GM23338 (cell line): ENCODE measurements around the gene AFTPH. TPM values are rescaled to one million over a fixed set of nuclear protein-coding genes. Genes with fewer than 3 reads are reported as not detected.

Experiments used
- ATAC-seq: fragments of 200-7000 bp; cut with Tn5 transposase; 3 replicates; pipeline ENCODE4 v1.9.1; 2020
- DNase-seq: peaks from one replicate; pipeline ENCODE4 v3.0.0-alpha.2; 2015; ENCODE audit warnings: low spot score
- H2AFZ ChIP-seq: fragments of 200-600 bp; sonication (generic); 2 replicates; pipeline ENCODE4 v1.8.0; 2016; ENCODE audit warnings: antibody characterized with exemption, mild to moderate bottlenecking, moderate library complexity
- H3F3A ChIP-seq: fragments of 200-600 bp; sonication (generic); replicated peaks from 2 replicates; pipeline ENCODE4 v1.8.0; 2017; ENCODE audit warnings: antibody characterized with exemption, mixed run types, low read depth
- H3K27ac ChIP-seq: fragments of 200-600 bp; sonication (generic); 2 replicates; pipeline ENCODE4 v1.6.1; 2016; ENCODE audit warnings: low read depth
- H3K27me3 ChIP-seq: fragments of 200-600 bp; sonication (generic); 2 replicates; pipeline ENCODE4 v1.8.0; 2016; ENCODE audit warnings: mild to moderate bottlenecking, mixed run types, moderate library complexity; ENCODE audit not compliant: insufficient read depth
- H3K36me3 ChIP-seq: fragments of 200-600 bp; sonication (generic); 2 replicates; pipeline ENCODE4 v1.8.0; 2016; ENCODE audit warnings: mild to moderate bottlenecking; ENCODE audit not compliant: insufficient read depth
- H3K4me1 ChIP-seq: fragments of 200-600 bp; sonication (generic); 2 replicates; pipeline ENCODE4 v1.8.0; 2016; ENCODE audit warnings: mild to moderate bottlenecking, moderate library complexity; ENCODE audit not compliant: insufficient read depth
- H3K4me2 ChIP-seq: fragments of 200-600 bp; sonication (generic); 2 replicates; pipeline ENCODE4 v1.7.1; 2017; ENCODE audit warnings: mixed run types
- H3K4me3 ChIP-seq: fragments of 200-600 bp; sonication (generic); 2 replicates; pipeline ENCODE4 v1.6.1; 2016; ENCODE audit warnings: mixed run types
- H3K79me2 ChIP-seq: fragments of 200-600 bp; sonication (generic); replicated peaks from 2 replicates; pipeline ENCODE4 v1.8.0; 2017; ENCODE audit warnings: mild to moderate bottlenecking; ENCODE audit not compliant: insufficient read depth
- H3K9me2 ChIP-seq: fragments of 200-600 bp; sonication (generic); 2 replicates; pipeline ENCODE4 v1.8.0; 2017; ENCODE audit not compliant: insufficient read depth
- H4K20me1 ChIP-seq: fragments of 200-600 bp; sonication (generic); replicated peaks from 2 replicates; pipeline ENCODE4 v1.8.0; 2017; ENCODE audit warnings: mild to moderate bottlenecking; ENCODE audit not compliant: insufficient read depth
- H3K27ac Mint-ChIP-seq: 2 replicates; pipeline ENCODE4 v1.8.0; 2020; ENCODE audit warnings: inconsistent platforms, mild to moderate bottlenecking, moderate library complexity, mixed read lengths
- H3K27me3 Mint-ChIP-seq: 3 replicates; pipeline ENCODE4 v1.8.0; 2022; ENCODE audit warnings: low read depth, mild to moderate bottlenecking, moderate library complexity, mixed read lengths, inconsistent platforms; ENCODE audit not compliant: insufficient read depth, poor library complexity
- H3K36me3 Mint-ChIP-seq: 3 replicates; pipeline ENCODE4 v1.8.0; 2021; ENCODE audit warnings: low read depth, mild to moderate bottlenecking, inconsistent platforms, moderate library complexity, mixed read lengths
- H3K4me1 Mint-ChIP-seq: 3 replicates; pipeline ENCODE4 v1.8.0; 2020; ENCODE audit warnings: mild to moderate bottlenecking, inconsistent platforms, mixed read lengths
- H3K4me3 Mint-ChIP-seq: 3 replicates; pipeline ENCODE4 v1.8.0; 2021; ENCODE audit warnings: moderate library complexity, mild to moderate bottlenecking, inconsistent platforms, mixed read lengths
- H3K9me3 Mint-ChIP-seq: 3 replicates; pipeline ENCODE4 v1.8.0; 2020; ENCODE audit warnings: moderate library complexity, mild to moderate bottlenecking, inconsistent platforms, mixed read lengths
- CTCF ChIP-seq, 2 experiments: fragments of 200-600 bp in 1 of 2; sonication (generic) in 1 of 2; conservative IDR thresholded peaks; 2 replicates each; pipeline versions ENCODE4 v1.5.1 to v1.6.1; 2016 to 2017; ENCODE audit warnings: antibody characterized with exemption in 2 of 2, low read depth in 2 of 2, mild to moderate bottlenecking in 2 of 2, moderate library complexity in 1 of 2
- EZH2phosphoT487 ChIP-seq: fragments of 200-600 bp; sonication (generic); IDR thresholded peaks from one replicate; pipeline ENCODE4 v1.8.1; 2018; ENCODE audit warnings: antibody characterized with exemption; ENCODE audit not compliant: unreplicated experiment
- JUNB ChIP-seq: IDR thresholded peaks from one replicate; pipeline ENCODE4 v1.6.1; 2016; ENCODE audit warnings: antibody characterized with exemption; ENCODE audit not compliant: unreplicated experiment
- NANOG ChIP-seq: IDR thresholded peaks from 2 replicates; pipeline ENCODE4 v1.6.1; 2016; ENCODE audit warnings: antibody characterized with exemption, borderline replicate concordance
- POLR2AphosphoS5 ChIP-seq: IDR thresholded peaks from 2 replicates; pipeline ENCODE4 v1.6.1; 2016; ENCODE audit warnings: antibody characterized with exemption, low read depth
- REST ChIP-seq: IDR thresholded peaks from one replicate; pipeline ENCODE4 v1.6.1; 2018; ENCODE audit warnings: antibody characterized with exemption; ENCODE audit not compliant: unreplicated experiment
- STAT1 ChIP-seq: IDR thresholded peaks from one replicate; pipeline ENCODE4 v1.6.1; 2016; ENCODE audit warnings: antibody characterized with exemption; ENCODE audit not compliant: unreplicated experiment
- ZNF114 ChIP-seq: fragments of 250-450 bp; sonication (Bioruptor Pico); IDR thresholded peaks from 2 replicates; pipeline ENCODE4 v1.5.0; 2020; ENCODE audit warnings: mild to moderate bottlenecking, moderate library complexity
- polyA plus RNA-seq: library from polyadenylated mRNA; unstranded; fragments of >200 nt; fragmentation: Nextera tagmentation; extraction: Ambion mirVana; gene quantifications from 2 replicates; pipeline ENCODE4 v1.2.1, GENCODE V29; 2016
- total RNA-seq: library from RNA; depleted of rRNA; stranded (reverse); fragments of >200 nt; shearing (Covaris generic); gene quantifications from 2 replicates; pipeline ENCODE4 v1.2.3, GENCODE V29; 2014

The AFTPH gene
- total and polyA plus RNA-seq, 2 experiments from 2014 or later: 14.9 to 20.6 TPM

GRCh38 chr2:64625299-64626145 is 101.4 kb downstream of the AFTPH start:
- Histone ChIP-seq H3K79me2 (no peaks in the 10 kb centered on the region), H3K27me3 (no peaks in the 10 kb centered on the region), H3F3A (no peaks in the 10 kb centered on the region), H3K4me3 (no peak overlapping the region), H3K4me1 (peaks cover 14% of the 10 kb centered on the region), H4K20me1 (no peaks in the 10 kb centered on the region), H3K9me2 (no peaks in the 10 kb centered on the region), H3K36me3 (no peaks in the 10 kb centered on the region), H3K4me2 (no peak overlapping the region), H2AFZ (no peak overlapping the region), H3K27ac (no peak overlapping the region)
- peak; percentile 72 for DNase-seq
- TF ChIP-seq ZNF114 (CRISPR knock-in tag): no peak
- TF ChIP-seq CTCF (conservative IDR thresholded peaks at IDR 0.05; ENCODE audit: low read depth in 2 of 2): peak; percentile 49 to 73
- Mint-ChIP-seq H3K36me3 (no peaks in the 10 kb centered on the region), H3K27ac (peak overlapping the region; percentile 30; the same call in 1 of the 2 replicates), H3K4me1 (peaks cover 31% of the 10 kb centered on the region), H3K9me3 (no peaks in the 10 kb centered on the region), H3K27me3 (peaks cover 10% of the 10 kb centered on the region), H3K4me3 (no peak overlapping the region)
- peak; percentile 65 for ATAC-seq

GRCh38 chr2:64626146-64626809 is 102.2 kb downstream of the AFTPH start:
- H3K4me3 Mint-ChIP-seq: no peak overlapping the region
- no peak for ATAC-seq
- H3K27ac ChIP-seq: no peak overlapping the region

GRCh38 chr2:64626963-64627760 is 103.0 kb downstream of the AFTPH start:
- H3K27me3 Mint-ChIP-seq: peaks cover 10% of the 10 kb centered on the region
- Histone ChIP-seq H3K27me3 (no peaks in the 10 kb centered on the region), H3K4me1 (peaks cover 8% of the 10 kb centered on the region; the same call in 1 of the 2 replicates), H3K36me3 (no peaks in the 10 kb centered on the region), H3K9me2 (no peaks in the 10 kb centered on the region), H2AFZ (peak overlapping the region; percentile 59; the same call in 1 of the 2 replicates), H3K27ac (no peak overlapping the region), H3F3A (no peaks in the 10 kb centered on the region), H3K79me2 (no peaks in the 10 kb centered on the region), H4K20me1 (no peaks in the 10 kb centered on the region), H3K4me2 (no peak overlapping the region), H3K4me3 (no peak overlapping the region)
- peak; percentile 37 for DNase-seq
- peaks cover 23% of the 10 kb centered on the region for H3K4me1 Mint-ChIP-seq
- no peaks in the 10 kb centered on the region for H3K36me3 Mint-ChIP-seq
- peak; percentile 57 for ATAC-seq
- H3K9me3 Mint-ChIP-seq: no peaks in the 10 kb centered on the region
- no peak overlapping the region for H3K4me3 Mint-ChIP-seq
- no peak overlapping the region for H3K27ac Mint-ChIP-seq
- TF ChIP-seq NANOG (no peak), EZH2phosphoT487 (no peak), POLR2AphosphoS5 (no peak), REST (no peak), CTCF (conservative IDR thresholded peaks at IDR 0.05; ENCODE audit: low read depth in 2 of 2) (no peak), JUNB (no peak)

More at GRCh38 chr2:64626146-64626809, 102.2 kb downstream of the AFTPH start:
- no peaks in the 10 kb centered on the region for H3K36me3 Mint-ChIP-seq
- H3K4me1 ChIP-seq: peaks cover 8% of the 10 kb centered on the region; the same call in 1 of the 2 replicates
- no peaks in the 10 kb centered on the region for H3K27me3 ChIP-seq
- no peak overlapping the region for H2AFZ ChIP-seq
- H3K27me3 Mint-ChIP-seq: peaks cover 10% of the 10 kb centered on the region
- no peaks in the 10 kb centered on the region for H3K36me3 ChIP-seq
- no peaks in the 10 kb centered on the region for H4K20me1 ChIP-seq
- H3F3A ChIP-seq: no peaks in the 10 kb centered on the region
- H3K79me2 ChIP-seq: no peaks in the 10 kb centered on the region
- H3K9me2 ChIP-seq: no peaks in the 10 kb centered on the region
- no peak for DNase-seq
- no peaks in the 10 kb centered on the region for H3K9me3 Mint-ChIP-seq
- no peak overlapping the region for H3K4me3 ChIP-seq
- H3K27ac Mint-ChIP-seq: peak overlapping the region; percentile 30; the same call in 1 of the 2 replicates
- no peak overlapping the region for H3K4me2 ChIP-seq
- TF ChIP-seq STAT1: no peak
- no peak for TF ChIP-seq POLR2AphosphoS5
- peaks cover 23% of the 10 kb centered on the region for H3K4me1 Mint-ChIP-seq
